K562 (cell line): ENCODE results near the gene AICDA. TPM values are rescaled to one million over a fixed set of nuclear protein-coding genes. Genes with fewer than 3 reads are reported as not detected.

Source experiments
- ATAC-seq: fragments of 200-7000 bp; cut with Tn5 transposase; 3 replicates; pipeline ENCODE4 v1.9.1; 2020; ENCODE audit warnings: moderate library complexity
- BruUV-seq: library from RNA; stranded (reverse); fragments of 400-500 nt; replicated peaks from 2 replicates; lab custom pipeline; 2021; lab: Mats Ljungman, UMichigan
- CTCF ChIA-PET: fragments of 300-600 bp; formaldehyde crosslinking; extraction: SDS; loops from one replicate; lab custom pipeline; 2021; ENCODE audit warnings: low intra/inter-chr PET ratio; lab: Yijun Ruan, JAX
- POLR2A ChIA-PET: fragments of 300-600, 350-650 bp; sonication (Branson Sonifier 250); formaldehyde crosslinking; extraction: SDS; loops from one replicate; lab custom pipeline; 2021; ENCODE audit warnings: antibody characterized with exemption, inconsistent platforms; lab: Yijun Ruan, JAX
- DNase-seq, 4 experiments: peaks; one replicate each; pipeline versions ENCODE4 v3.0.0 to v3.0.0-alpha.2; 2011 to 2018; ENCODE audit warnings: low spot score in 3 of 4, mixed read lengths in 3 of 4; ENCODE audit errors: extremely low read depth in 1 of 4
- FAIRE-seq: peaks from 2 replicates; lab custom pipeline; 2011; peaks lifted over from hg19 to GRCh38; lab: Jason Lieb, UNC
- H2AFZ ChIP-seq: 2 replicates; pipeline ENCODE4 v1.6.0; 2011; ENCODE audit warnings: low read depth, low read length, control low read depth, inconsistent platforms
- H3K27ac ChIP-seq: fragments of 200-600 bp; 3 replicates; pipeline ENCODE4 v1.8.0; 2011; ENCODE audit warnings: low read depth, mild to moderate bottlenecking, control low read depth, inconsistent platforms, low read length, moderate library complexity, mixed read lengths; ENCODE audit errors: extremely low read depth
- H3K27me3 ChIP-seq, 2 experiments: fragments of 300-600 bp in 1 of 2; 2 replicates in 1 of 2; 3 replicates in 1 of 2; pipeline versions ENCODE4 v1.6.0 to v1.8.0; 2011; ENCODE audit warnings: inconsistent platforms in 2 of 2, low read length in 2 of 2, mild to moderate bottlenecking in 1 of 2, mixed read lengths in 1 of 2, moderate library complexity in 1 of 2; ENCODE audit not compliant: control insufficient read depth in 2 of 2, insufficient read depth in 2 of 2
- H3K36me3 ChIP-seq: fragments of 300-600 bp; 3 replicates; pipeline ENCODE4 v1.8.0; 2011; ENCODE audit warnings: mild to moderate bottlenecking, low read length, inconsistent platforms; ENCODE audit not compliant: control insufficient read depth, insufficient read depth
- H3K4me1 ChIP-seq, 2 experiments: fragments of 200-600 bp in 1 of 2; replicated peaks in 1 of 2; 2 replicates in 1 of 2; 3 replicates in 1 of 2; pipeline versions ENCODE4 v1.5.1 to v1.8.0; 2011; ENCODE audit warnings: inconsistent platforms in 2 of 2, low read length in 2 of 2, mild to moderate bottlenecking in 1 of 2, mixed read lengths in 1 of 2, moderate library complexity in 1 of 2; ENCODE audit not compliant: control insufficient read depth in 2 of 2, insufficient read depth in 2 of 2
- H3K4me2 ChIP-seq: 2 replicates; pipeline ENCODE4 v1.6.1; 2011; ENCODE audit warnings: low read length, control low read depth, inconsistent platforms, mixed read lengths; ENCODE audit not compliant: insufficient read depth
- H3K4me3 ChIP-seq: fragments of 200-600 bp; sonication (generic), shearing (Covaris generic); 2 replicates; pipeline ENCODE4 v1.5.1; 2016; ENCODE audit warnings: control low read depth, inconsistent platforms
- H3K79me2 ChIP-seq: fragments of 200-600 bp; 3 replicates; pipeline ENCODE4 v1.8.0; 2011; ENCODE audit warnings: low read length, inconsistent platforms; ENCODE audit not compliant: control insufficient read depth, insufficient read depth
- H3K9ac ChIP-seq, 2 experiments: 2 replicates each; pipeline versions ENCODE4 v1.6.0 to v1.6.1; 2011; ENCODE audit warnings: low read depth in 2 of 2, low read length in 2 of 2, control low read depth in 1 of 2, inconsistent platforms in 1 of 2, mild to moderate bottlenecking in 1 of 2, mixed read lengths in 1 of 2; ENCODE audit not compliant: insufficient read depth in 1 of 2
- H3K9me1 ChIP-seq: one replicate; pipeline ENCODE4 v1.6.0; 2011; ENCODE audit warnings: inconsistent platforms, mild to moderate bottlenecking, low read length, moderate library complexity; ENCODE audit not compliant: control insufficient read depth, insufficient read depth
- H3K9me3 ChIP-seq: replicated peaks from 2 replicates; pipeline ENCODE4 v1.5.1; 2011; ENCODE audit warnings: low read depth, low read length, inconsistent platforms; ENCODE audit not compliant: control insufficient read depth, insufficient read depth
- H4K20me1 ChIP-seq: replicated peaks from 2 replicates; pipeline ENCODE4 v1.6.1; 2011; ENCODE audit warnings: low read length, inconsistent platforms, mixed read lengths; ENCODE audit not compliant: control insufficient read depth, insufficient read depth
- CTCFL ChIP-seq: IDR thresholded peaks from 2 replicates; pipeline ENCODE4 v1.6.1; 2011; ENCODE audit warnings: borderline replicate concordance, low read depth, mild to moderate bottlenecking, moderate library complexity, low read length; ENCODE audit not compliant: insufficient read depth, poor library complexity, severe bottlenecking
- EWSR1 ChIP-seq: fragments of 450-650 bp; IDR thresholded peaks from 2 replicates; pipeline ENCODE4 v1.6.1; 2018; ENCODE audit warnings: borderline replicate concordance, mild to moderate bottlenecking, low read depth, moderate library complexity; ENCODE audit not compliant: partially characterized antibody
- LEF1 ChIP-seq: fragments of 450-650 bp; IDR thresholded peaks from 2 replicates; pipeline ENCODE4 v1.6.1; 2016; ENCODE audit warnings: mild to moderate bottlenecking
- MECOM ChIP-seq: fragments of 250-450 bp; sonication (Bioruptor Pico); IDR thresholded peaks from 2 replicates; pipeline ENCODE4 v1.8.0; 2022; ENCODE audit warnings: inconsistent platforms
- RBM17 ChIP-seq: fragments of 200-400 bp; formaldehyde crosslinking; IDR thresholded peaks from 2 replicates; pipeline ENCODE4 v1.6.1; 2017; ENCODE audit warnings: low read depth, mild to moderate bottlenecking, low read length, borderline replicate concordance
- SMAD4 ChIP-seq: fragments of 250-450 bp; sonication (Bioruptor Pico); conservative IDR thresholded peaks from 2 replicates; pipeline ENCODE4 v1.8.0; 2021; ENCODE audit warnings: inconsistent platforms, mild to moderate bottlenecking, moderate library complexity
- SUPT5H ChIP-seq: fragments of 450-650 bp; IDR thresholded peaks from 2 replicates; pipeline ENCODE4 v1.6.1; 2016
- VEZF1 ChIP-seq: fragments of 200-800 bp; sonication (Bioruptor generic); IDR thresholded peaks from 2 replicates; pipeline ENCODE4 v1.6.1; 2017; ENCODE audit warnings: missing genetic modification characterization, missing compliant biosample characterization
- ZBTB34 ChIP-seq: fragments of 250-450 bp; sonication (Bioruptor Pico); IDR thresholded peaks from 2 replicates; pipeline ENCODE4 v1.8.0; 2021; ENCODE audit warnings: mild to moderate bottlenecking, moderate library complexity
- ZC3H4 ChIP-seq: sonication (generic); formaldehyde crosslinking; IDR thresholded peaks from 2 replicates; pipeline ENCODE4 v1.9.0; 2021; ENCODE audit warnings: missing genetic modification reagents, borderline replicate concordance
- ZFP30 ChIP-seq: fragments of 250-450 bp; sonication (Bioruptor Pico); IDR thresholded peaks from 2 replicates; pipeline ENCODE4 v1.8.0; 2022; ENCODE audit warnings: moderate library complexity, mild to moderate bottlenecking, inconsistent platforms, borderline replicate concordance
- ZFX ChIP-seq: sonication (generic); formaldehyde crosslinking; IDR thresholded peaks from 2 replicates; pipeline ENCODE4 v1.8.0; 2022; ENCODE audit warnings: mild to moderate bottlenecking, missing genetic modification reagents, moderate library complexity
- ZNF277 ChIP-seq: fragments of 250-450 bp; sonication (Bioruptor Pico); IDR thresholded peaks from 2 replicates; pipeline ENCODE4 v1.8.0; 2022; ENCODE audit warnings: inconsistent platforms, mild to moderate bottlenecking, moderate library complexity, borderline replicate concordance
- ZNF551 ChIP-seq: fragments of 250-450 bp; sonication (Bioruptor Pico); IDR thresholded peaks from 2 replicates; pipeline ENCODE4 v1.5.0; 2021; ENCODE audit warnings: mild to moderate bottlenecking, moderate library complexity
- WGBS: fragments of 100-300 bp; shearing (Covaris generic); methylation state at CpG from one replicate; pipeline ENCODE4 v1.1.6; 2016; ENCODE audit warnings: low coverage, mixed read lengths; ENCODE audit not compliant: insufficient coverage; ENCODE audit errors: missing lambda C conversion rate; 5-methylcytosine and 5-hydroxymethylcytosine counted together
- in situ Hi-C: fragments of 300-500 bp; cut with MboI; formaldehyde crosslinking; loops from 4 replicates; pipeline ENCODE4 v1.15.0; 2018; ENCODE audit warnings: inconsistent platforms, mixed read lengths
- intact Hi-C: fragments of 100-400 bp; cut with micrococcal nuclease; formaldehyde crosslinking; loops from 2 replicates; pipeline ENCODE4 v1.14.2; 2022
- polyA plus RNA-seq, 8 experiments: library from polyadenylated mRNA; depleted of rRNA in 4 of 8; stranded (reverse) in 5 of 8; unstranded in 3 of 8; fragments of >200 nt; fragmentation: Nextera tagmentation in 2 of 8; fragmentation: Illumina TruSeq in 1 of 8; extraction: Ambion mirVana in 2 of 8; extraction: Trizol in 1 of 8; gene quantifications; 2 replicates each; pipeline versions ENCODE4 v1.2.1 to v1.2.3, GENCODE V29; 2011 to 2014; ENCODE audit warnings: inconsistent platforms in 1 of 8, missing spikeins in 1 of 8
- total RNA-seq, 7 experiments: library from RNA; depleted of rRNA in 6 of 7; stranded (reverse); fragments of >200 nt in 6 of 7; fragmentation: Illumina TruSeq in 2 of 7; extraction: Trizol in 2 of 7; gene quantifications; 2 replicates each; pipeline versions ENCODE4 v1.2.1 to v1.2.3, GENCODE V29; 2011 to 2021; ENCODE audit warnings: low replicate concordance in 1 of 7

The AICDA gene
- total and polyA plus RNA-seq, 9 of the 15 experiments (the other 6 are each of a cell fraction or from before 2014, with no cell fraction given) = not detected

- CTCF ChIA-PET = no interaction called here
- Histone ChIP-seq H3K27ac (no peak overlapping the region), H3K4me3 (no peak overlapping the region), H3K9me3 (no peaks in the 10 kb centered on the region), H3K4me1 (no peaks in the 10 kb centered on the region), H3K79me2 (no peaks in the 10 kb centered on the region), H3K36me3 (no peaks in the 10 kb centered on the region), H4K20me1 (no peaks in the 10 kb centered on the region), H3K9ac (no peak overlapping the region), H3K4me2 (no peak overlapping the region), H3K27me3 (no peaks in the 10 kb centered on the region), H2AFZ (no peak overlapping the region), H3K9me1 (no peaks in the 10 kb centered on the region)
- POLR2A ChIA-PET = interaction anchor here (0.6 kb wide), 1 partner anchor 12 kb away, joined by 3 read pairs; no protein-coding TSS in a partner anchor
- intact Hi-C loops = no loop called here
- WGBS = 0% methylated on average over 6 of the region's 6 CpGs
- FAIRE-seq (no peak), ATAC-seq (no peak), DNase-seq (no peak)
- in situ Hi-C loops = no loop called here
- BruUV-seq = no TSS peak
- TF ChIP-seq ZFX (CRISPR knock-in tag) = no peak
- no peak for TF ChIP-seq MECOM
- TF ChIP-seq ZNF551 (CRISPR knock-in tag) = no peak
- TF ChIP-seq ZC3H4 = no peak
- no peak for TF ChIP-seq VEZF1
- no peak for TF ChIP-seq ZBTB34 (CRISPR knock-in tag)
- no peak for TF ChIP-seq SUPT5H
- no peak for TF ChIP-seq EWSR1
- TF ChIP-seq ZNF277 = no peak
- TF ChIP-seq SMAD4 (CRISPR knock-in tag) = no peak
- TF ChIP-seq LEF1 = no peak
- TF ChIP-seq ZFP30 (CRISPR knock-in tag) = no peak
- no peak for TF ChIP-seq CTCFL
- TF ChIP-seq RBM17 = no peak
Observed at GRCh38 chr12:8553088-8553627, 59.5 kb downstream of the AICDA start.
